GM10248 (cell line): ENCODE results near the gene ZNF469.

Experiments
- CTCF ChIA-PET: fragments of 300-600 bp; sonication (Branson Sonifier 250); formaldehyde crosslinking; extraction: SDS; loops from one replicate; lab custom pipeline; 2021; ENCODE audit warnings: antibody characterized with exemption; lab: Yijun Ruan, JAX
- POLR2A ChIA-PET: fragments of 350-650 bp; sonication (Branson Sonifier 250); formaldehyde crosslinking; extraction: SDS; loops from one replicate; lab custom pipeline; 2020; ENCODE audit warnings: antibody characterized with exemption; lab: Yijun Ruan, JAX
- DNase-seq: peaks from one replicate; pipeline ENCODE4 v3.0.0; 2012; ENCODE audit errors: extremely low spot score
- CTCF ChIP-seq: IDR thresholded peaks from 2 replicates; pipeline ENCODE4 v1.5.1; 2012; ENCODE audit warnings: mild to moderate bottlenecking, low read depth; ENCODE audit errors: extremely low read depth, missing control alignments, control extremely low read depth

The ZNF469 gene

GRCh38 chr16:88387180-88387765 lies 4.5 kb downstream of the ZNF469 start:
- POLR2A ChIA-PET, result no interaction called here
- TF ChIP-seq CTCF, result no peak
- CTCF ChIA-PET, result no interaction called here
- no peak for DNase-seq

GRCh38 chr16:88387941-88388627 lies 5.3 kb downstream of the ZNF469 start:
- no peak for TF ChIP-seq CTCF
- ChIA-PET CTCF (no interaction called here), POLR2A (no interaction called here)
- DNase-seq, result no peak

GRCh38 chr16:88389191-88389590 lies 6.4 kb downstream of the ZNF469 start:
- TF ChIP-seq CTCF, result no peak
- POLR2A ChIA-PET, result no interaction called here
- DNase-seq, result no peak
- CTCF ChIA-PET, result no interaction called here

GRCh38 chr16:88389621-88390160 lies 6.9 kb downstream of the ZNF469 start:
- CTCF ChIA-PET, result no interaction called here
- no peak for DNase-seq
- no peak for TF ChIP-seq CTCF
- POLR2A ChIA-PET, result no interaction called here

DNA sequence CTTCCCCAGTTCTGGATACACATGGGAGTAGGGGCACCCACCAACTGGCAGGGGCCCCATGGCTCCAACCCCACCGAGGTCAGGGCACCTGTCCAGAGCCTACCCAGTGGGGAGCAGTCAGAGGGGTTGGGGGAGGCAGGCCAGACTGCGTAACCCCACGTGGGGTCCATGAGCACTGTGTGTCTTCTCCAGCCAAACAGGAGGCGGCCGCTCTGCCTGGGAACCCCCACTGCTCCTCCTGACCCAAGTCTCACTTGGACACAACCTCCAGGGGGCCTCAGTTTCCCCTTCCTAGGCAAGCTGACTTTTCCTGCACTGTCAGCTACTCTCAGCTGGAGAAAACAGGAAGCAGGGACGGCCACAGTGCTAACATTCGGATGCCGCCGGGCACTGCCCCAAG lies 7.5 kb downstream of the ZNF469 start:
- DNase-seq, result no peak
- ChIA-PET CTCF (no interaction called here), POLR2A (no interaction called here)
- TF ChIP-seq CTCF, result no peak

- TF ChIP-seq CTCF, result no peak
- ChIA-PET POLR2A (no interaction called here), CTCF (no interaction called here)
- DNase-seq, result no peak
Measured at GRCh38 chr16:88390735-88391134, 8.0 kb downstream of the ZNF469 start.
